ENCODE results near the gene EML6. TPM values are rescaled to one million over a fixed set of nuclear protein-coding genes. Genes with fewer than 3 reads are reported as not detected.

The EML6 gene
- total RNA-seq, 1 experiment from 2014 or later = 6.6 TPM

DNA sequence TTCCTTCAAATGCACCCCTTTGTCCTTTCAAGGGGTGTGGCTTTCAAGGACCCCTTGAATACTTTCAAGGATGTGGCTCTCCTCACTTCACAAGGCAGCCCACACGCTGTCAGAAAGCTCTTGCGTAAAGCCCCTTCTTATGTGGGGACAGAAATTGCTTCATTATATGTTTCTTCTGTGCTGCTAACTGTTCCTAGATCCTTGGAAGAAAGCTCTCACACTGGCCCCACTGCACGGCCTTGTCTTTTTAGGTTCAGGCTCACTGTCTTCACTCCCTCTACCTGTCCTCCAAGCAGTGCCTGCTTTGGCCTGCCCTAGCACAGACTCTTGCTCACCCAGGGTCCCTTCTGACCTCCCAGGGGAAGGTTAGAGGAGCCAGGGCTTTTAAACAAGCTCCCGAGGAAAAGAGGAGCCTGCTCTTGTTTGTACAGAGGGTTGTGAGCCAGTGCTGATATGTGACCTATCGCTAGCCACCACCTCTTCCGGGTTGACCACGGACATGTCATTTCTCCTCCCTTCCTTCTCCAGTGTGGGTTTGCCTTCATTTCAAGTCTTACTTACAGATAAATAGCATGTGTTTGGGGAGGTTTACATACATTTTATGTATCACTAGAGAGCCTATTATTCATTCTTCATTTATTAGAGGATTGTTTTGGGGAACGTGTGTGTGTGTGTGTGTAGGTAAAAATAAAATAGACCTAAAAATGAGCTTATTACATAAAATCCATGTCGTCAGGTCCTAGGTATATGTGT is 232.1 kb downstream of the EML6 start:
- Histone ChIP-seq H3K36me3 (ENCODE audit: control insufficient read depth in 1 of 2, insufficient read depth in 2 of 2, low read length in 2 of 2) (no peaks in the 10 kb centered on the region), H3K9me2 (ENCODE audit: insufficient read depth) (no peaks in the 10 kb centered on the region), H3K4me2 (ENCODE audit: low read length) (no peak overlapping the region), H3K9ac (ENCODE audit: low read length) (no peak overlapping the region), H3K9me3 (ENCODE audit: control insufficient read depth in 1 of 2, insufficient read depth in 1 of 2, low read depth in 1 of 2, low read length in 2 of 2) (no peaks in the 10 kb centered on the region), H3K27me3 (ENCODE audit: insufficient read depth, low read length) (no peaks in the 10 kb centered on the region), H3K79me2 (ENCODE audit: insufficient read depth, low read length) (no peaks in the 10 kb centered on the region), H2AFZ (ENCODE audit: low read depth, low read length, poor library complexity, severe bottlenecking) (no peak overlapping the region), H3K27ac (ENCODE audit: low read depth, low read length) (no peak overlapping the region), H3K4me3 (replicated peaks in 1 of 2; ENCODE audit: low read depth in 1 of 2, low read length in 2 of 2) (no peak overlapping the region), H4K20me1 (ENCODE audit: insufficient read depth) (no peaks in the 10 kb centered on the region), H3K4me1 (ENCODE audit: control insufficient read depth in 1 of 2, insufficient read depth in 2 of 2, low read length in 2 of 2) (peaks cover 0 to 12% of the 10 kb centered on the region in 2 experiments; a peak in 1 of 4 replicates)
- no peak for ATAC-seq
- RAD21 ChIA-PET (ENCODE audit: low non-redundant PET in 1 of 2, low total read pairs in 2 of 2, uncharacterized antibody in 2 of 2, unreplicated experiment in 2 of 2) = no interaction called here
- CTCF ChIA-PET = no interaction called here
- POLR2A ChIA-PET = no interaction called here
- DNase-seq (ENCODE audit: low read depth, low spot score) = no peak
- intact Hi-C loops (cut with micrococcal nuclease) = no loop called here
- no TSS peak for BruUV-seq (replicated peaks)
- no peak for TF ChIP-seq EZH2 (IDR thresholded peaks at IDR 0.05)
- no peak for TF ChIP-seq CEBPB (IDR thresholded peaks at IDR 0.05; ENCODE audit: low read depth)
- no peak for TF ChIP-seq ELF1 (IDR thresholded peaks at IDR 0.05; ENCODE audit: borderline replicate concordance, low read depth)
- TF ChIP-seq RAD21 (IDR thresholded peaks at IDR 0.05; ENCODE audit: low read depth) = no peak
- no peak for TF ChIP-seq ZFX (IDR thresholded peaks at IDR 0.05)
- no peak for TF ChIP-seq CTCF (IDR thresholded peaks at IDR 0.05 in 2 of 3, conservative IDR thresholded peaks at IDR 0.05 in 1 of 3; ENCODE audit: borderline replicate concordance in 1 of 3, insufficient read depth in 1 of 3, low read depth in 2 of 3, low read length in 2 of 3)
- no peak for TF ChIP-seq POLR2A (IDR thresholded peaks at IDR 0.05; ENCODE audit: borderline replicate concordance, extremely low read depth, insufficient read depth, insufficient read length)
- TF ChIP-seq EGR1 (IDR thresholded peaks at IDR 0.05; ENCODE audit: low read depth) = no peak
- TF ChIP-seq CBX3 (IDR thresholded peaks at IDR 0.05; ENCODE audit: low read depth) = no peak
- no peak for TF ChIP-seq ATF3 (IDR thresholded peaks at IDR 0.05)
- no peak for TF ChIP-seq YY1 (IDR thresholded peaks at IDR 0.05; ENCODE audit: extremely low read depth, insufficient replicate concordance, low read depth, low read length)
- no peak for TF ChIP-seq SIN3A (IDR thresholded peaks at IDR 0.05; ENCODE audit: low read depth)

Data from HCT116 (cell line).